ENCODE measurements around the gene FOXP1. TPM values are rescaled to one million over a fixed set of nuclear protein-coding genes. Genes with fewer than 3 reads are reported as not detected.

Gene FOXP1
- total RNA-seq, 2 donors from 2014 or later = 109 to 112 TPM

- DNase-seq (ENCODE audit: low spot score) = no peak
- intact Hi-C loops (cut with DNase I) = no loop called here
Measured at GRCh38 chr3:71398157-71398836, 185.2 kb downstream of the FOXP1 start.

DNA sequence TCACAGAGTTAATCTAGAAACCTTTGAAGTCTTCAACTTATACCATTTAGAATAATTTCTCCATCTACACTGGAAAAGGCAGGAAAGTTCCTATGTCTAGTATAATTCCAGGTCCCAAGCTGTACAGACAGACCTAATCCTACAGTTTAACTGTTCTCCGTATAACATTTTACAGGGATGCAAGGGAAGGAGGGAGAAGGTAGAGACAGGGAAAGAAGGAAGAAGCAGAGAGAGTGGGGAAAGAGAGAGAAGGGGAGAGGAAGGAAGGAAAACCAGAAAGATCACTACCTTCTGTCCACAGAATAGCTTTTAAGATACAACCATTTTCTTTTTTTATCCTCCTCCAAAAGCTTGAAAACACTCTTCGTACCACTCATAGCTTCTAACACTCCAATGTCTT is 185.8 kb downstream of the FOXP1 start:
- intact Hi-C loops (cut with DNase I) = no loop called here
- DNase-seq (ENCODE audit: low spot score) = no peak

GRCh38 chr3:71397046-71397445 is 186.5 kb downstream of the FOXP1 start:
- no peak for DNase-seq (ENCODE audit: low spot score)
- intact Hi-C loops (cut with DNase I) = no loop called here

GRCh38 chr3:71395927-71396695 is 187.4 kb downstream of the FOXP1 start:
- no peak for DNase-seq (ENCODE audit: low spot score)
- intact Hi-C loops (cut with DNase I) = no loop called here

- DNase-seq (ENCODE audit: low spot score) = no peak
- intact Hi-C loops (cut with DNase I) = no loop called here
Measured at GRCh38 chr3:71395470-71395869, 188.1 kb downstream of the FOXP1 start.

DNA sequence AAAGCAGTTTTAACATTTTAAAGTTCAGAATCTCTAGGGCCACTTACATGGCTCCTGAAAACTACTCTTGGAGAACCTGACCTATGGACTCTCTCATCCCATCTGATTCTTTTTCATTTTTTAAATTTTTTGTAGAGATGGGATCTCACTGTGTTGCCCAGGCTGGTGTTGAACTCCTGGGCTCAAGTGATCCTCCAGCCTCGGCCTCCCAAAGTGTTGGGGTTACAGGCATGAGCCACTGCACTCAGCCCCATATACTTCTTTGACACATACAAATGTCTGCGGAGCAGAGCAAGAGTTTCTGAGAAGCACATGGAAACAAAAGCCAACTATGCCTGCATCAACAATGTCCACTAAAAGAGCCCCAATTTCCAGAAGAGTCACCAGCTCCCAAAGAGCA is 189.8 kb downstream of the FOXP1 start:
- intact Hi-C loops (cut with DNase I) = no loop called here
- no peak for DNase-seq (ENCODE audit: low spot score)

DNA sequence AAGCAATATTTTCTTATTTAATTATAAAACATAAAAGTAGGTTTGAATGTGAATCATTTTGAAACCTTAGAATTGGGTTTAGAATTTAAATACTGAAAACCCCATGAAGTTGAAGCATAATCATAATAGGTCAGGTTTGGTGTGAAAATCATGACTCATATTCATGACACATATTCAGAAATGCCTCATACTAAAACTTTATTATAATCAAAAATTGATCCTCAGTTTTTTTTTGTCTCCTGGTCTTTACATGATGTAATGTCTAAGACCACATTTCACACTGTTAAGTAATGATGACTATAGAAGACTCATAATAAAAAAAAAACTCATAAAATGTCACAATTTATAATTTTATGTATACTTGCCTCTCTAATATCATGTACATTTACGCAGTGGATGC is 190.4 kb downstream of the FOXP1 start:
- no peak for DNase-seq (ENCODE audit: low spot score)
- intact Hi-C loops (cut with DNase I) = no loop called here

DNA sequence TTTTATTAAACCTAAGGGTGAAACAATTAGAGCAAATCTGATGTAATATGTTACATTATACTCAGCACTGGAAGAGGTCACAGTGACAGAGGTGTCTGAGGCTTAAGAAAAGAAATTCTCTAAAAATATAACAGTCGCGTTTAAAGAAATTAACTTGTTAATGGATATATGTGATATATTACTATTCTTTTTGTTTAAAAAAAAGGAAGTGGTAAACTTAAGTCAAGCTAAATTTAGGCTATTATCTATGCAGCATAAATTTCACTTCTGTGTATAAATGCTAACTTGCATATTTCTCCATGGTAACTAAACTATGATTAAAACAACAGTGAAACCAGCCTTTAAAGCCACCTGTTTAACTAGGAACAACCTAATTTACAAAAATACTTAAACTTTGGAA is 191.3 kb downstream of the FOXP1 start:
- no peak for DNase-seq (ENCODE audit: low spot score)
- intact Hi-C loops (cut with DNase I) = no loop called here

- intact Hi-C loops (cut with DNase I) = no loop called here
- DNase-seq (ENCODE audit: low spot score) = no peak
Measured at GRCh38 chr3:71391361-71391760, 192.2 kb downstream of the FOXP1 start.

- intact Hi-C loops (cut with DNase I) = no loop called here
- no peak for DNase-seq (ENCODE audit: low spot score)
Measured at GRCh38 chr3:71389911-71390573, 193.5 kb downstream of the FOXP1 start.

DNA sequence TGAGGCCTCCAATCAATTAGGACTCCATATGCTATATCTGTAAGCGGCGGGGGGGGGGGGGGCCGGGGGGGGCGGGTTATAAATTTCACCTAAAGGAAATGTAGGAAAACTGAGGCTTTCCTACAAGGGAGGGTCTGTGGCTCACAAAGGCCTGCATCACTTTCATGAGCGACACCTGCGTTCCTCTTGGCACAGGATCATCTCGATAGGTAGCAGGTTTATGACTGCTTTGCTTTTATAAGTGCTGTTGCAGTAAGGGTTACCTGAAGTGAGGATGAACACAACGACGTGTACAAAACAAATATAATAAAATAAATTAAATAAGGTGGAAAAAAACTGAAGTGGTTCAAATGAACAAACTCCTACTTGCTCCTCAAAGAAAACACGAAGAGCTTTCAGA is 194.3 kb downstream of the FOXP1 start:
- no peak for DNase-seq (ENCODE audit: low spot score)

DNA sequence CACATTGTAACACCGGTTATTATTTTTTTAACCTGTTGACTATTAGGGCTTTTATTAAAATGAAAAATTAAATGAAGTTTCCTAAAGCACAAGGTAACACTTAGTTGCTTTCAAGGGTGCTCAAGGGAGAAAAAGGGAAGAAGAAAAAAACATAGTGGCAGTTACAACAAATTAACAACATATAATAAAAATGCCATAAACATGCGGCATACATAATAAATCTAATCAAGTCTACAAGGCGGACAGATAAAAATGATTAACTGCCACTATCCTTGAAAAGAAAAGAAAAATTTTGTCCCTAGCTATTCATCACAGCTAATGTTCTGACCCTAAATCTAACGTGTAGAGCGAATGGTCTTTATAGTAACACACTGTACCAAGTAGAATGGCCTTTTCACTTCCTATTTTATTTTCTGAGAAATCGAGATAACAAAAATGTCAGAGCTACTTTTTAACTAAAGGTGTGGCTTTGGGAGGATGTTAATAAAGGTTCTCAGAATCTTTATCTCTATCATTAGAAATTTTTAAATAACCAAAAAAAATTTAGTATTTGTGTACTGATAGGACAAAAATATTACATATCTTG is 194.9 kb downstream of the FOXP1 start:
- intact Hi-C loops (cut with DNase I) = no loop called here
- DNase-seq (ENCODE audit: low spot score) = no peak

More for the DNA sequence above, 194.3 kb downstream of the FOXP1 start:
- intact Hi-C loops (cut with DNase I) = no loop called here

DNA sequence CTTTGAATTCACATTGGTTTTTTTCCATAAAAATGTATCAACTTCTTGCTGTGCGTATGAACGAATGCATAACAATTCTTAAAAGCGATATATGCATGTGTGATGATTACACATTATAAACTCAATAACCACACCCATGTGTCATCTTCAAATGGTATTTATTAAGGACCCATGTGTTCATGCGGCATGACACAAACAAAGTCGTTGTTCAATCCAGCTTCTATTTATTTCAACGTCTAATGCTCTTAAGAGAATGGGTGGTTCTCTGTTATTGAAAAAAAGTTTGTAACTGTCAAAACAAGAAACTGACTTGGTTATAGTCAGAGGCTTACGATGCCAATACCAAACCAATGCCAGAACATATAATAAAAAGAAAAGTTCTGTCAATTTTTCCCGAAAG is 195.9 kb downstream of the FOXP1 start:
- intact Hi-C loops (cut with DNase I) = no loop called here
- no peak for DNase-seq (ENCODE audit: low spot score)

DNA sequence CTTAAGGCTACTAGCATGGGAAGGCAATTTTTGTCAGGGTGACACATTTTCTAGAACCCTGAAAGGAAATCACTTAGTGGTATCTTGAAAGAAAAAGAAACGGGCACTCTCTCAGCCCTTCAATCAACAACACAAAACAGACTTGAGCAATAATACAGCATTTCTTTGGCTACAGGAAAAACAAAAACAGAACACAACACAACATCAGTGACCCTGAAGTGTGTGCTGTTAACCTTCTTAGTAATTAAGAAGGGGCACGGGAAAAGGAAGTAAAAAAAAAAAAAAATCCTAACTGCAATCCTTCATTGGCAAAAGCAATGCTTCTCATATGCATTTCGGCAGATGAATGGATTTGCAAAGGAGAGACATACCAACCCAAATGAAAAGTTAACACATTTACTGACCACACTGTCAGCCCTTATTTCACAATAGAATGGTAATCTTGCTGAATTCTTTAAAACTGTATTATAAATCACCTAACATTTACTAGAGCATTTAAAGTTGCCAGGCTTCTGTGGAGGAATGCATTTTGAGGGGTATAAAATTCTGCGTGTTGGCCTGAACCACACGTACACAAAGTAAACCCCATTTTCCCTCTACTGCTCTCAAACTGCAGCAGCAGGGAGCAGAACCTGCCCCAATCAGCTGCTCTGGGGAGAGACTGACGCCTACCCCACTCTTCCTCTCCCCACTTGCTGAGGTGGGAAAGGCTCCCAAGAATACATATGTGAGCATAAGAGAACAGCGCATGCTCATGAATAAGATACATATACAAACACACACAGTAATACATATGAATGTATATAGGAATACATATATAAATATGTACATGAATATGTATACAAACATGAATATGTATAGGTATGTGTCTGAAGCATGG is 198.5 kb downstream of the FOXP1 start:
- DNase-seq (ENCODE audit: low spot score) = no peak
- intact Hi-C loops (cut with DNase I) = no loop called here

DNA sequence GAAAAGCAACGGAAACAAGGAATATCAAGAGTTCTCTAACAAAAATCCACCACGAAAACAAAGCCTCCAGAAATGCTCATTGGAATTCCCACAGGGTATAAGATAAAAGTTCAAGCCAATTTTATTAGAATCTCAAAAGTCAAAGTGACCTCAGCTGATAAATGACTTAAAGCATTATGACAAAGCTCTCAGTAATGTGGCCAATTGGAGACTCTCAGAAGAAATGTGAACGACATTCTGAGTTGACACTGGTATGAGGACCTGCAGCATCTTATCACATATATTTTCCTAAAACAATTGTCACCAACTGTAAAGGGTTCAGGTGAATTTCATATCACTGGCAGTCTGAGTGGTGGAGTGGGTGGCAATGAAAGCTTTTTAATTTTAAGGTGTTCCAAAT is 199.1 kb downstream of the FOXP1 start:
- DNase-seq (ENCODE audit: low spot score) = no peak
- intact Hi-C loops (cut with DNase I) = no loop called here

DNA sequence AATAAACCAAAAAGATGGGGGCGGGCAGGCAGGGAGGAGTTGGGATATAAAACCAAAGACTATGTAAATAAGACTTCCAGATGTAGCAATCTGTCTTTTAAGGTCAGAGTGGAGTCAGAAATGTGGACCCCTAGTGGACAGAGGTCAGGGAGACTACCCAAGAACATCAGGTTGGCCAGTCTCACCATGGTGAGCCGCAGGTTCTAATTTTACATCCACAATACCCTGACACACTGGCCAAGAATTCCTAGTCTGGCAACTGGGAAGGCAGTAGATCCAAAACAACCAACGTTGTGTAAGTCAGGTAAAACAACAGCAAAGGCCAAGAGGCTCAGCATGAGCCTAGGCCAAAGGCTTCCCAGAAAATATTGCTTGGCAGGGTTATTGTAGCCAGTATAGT is 203.4 kb downstream of the FOXP1 start:
- intact Hi-C loops (cut with DNase I) = no loop called here
- DNase-seq (ENCODE audit: low spot score) = no peak

DNA sequence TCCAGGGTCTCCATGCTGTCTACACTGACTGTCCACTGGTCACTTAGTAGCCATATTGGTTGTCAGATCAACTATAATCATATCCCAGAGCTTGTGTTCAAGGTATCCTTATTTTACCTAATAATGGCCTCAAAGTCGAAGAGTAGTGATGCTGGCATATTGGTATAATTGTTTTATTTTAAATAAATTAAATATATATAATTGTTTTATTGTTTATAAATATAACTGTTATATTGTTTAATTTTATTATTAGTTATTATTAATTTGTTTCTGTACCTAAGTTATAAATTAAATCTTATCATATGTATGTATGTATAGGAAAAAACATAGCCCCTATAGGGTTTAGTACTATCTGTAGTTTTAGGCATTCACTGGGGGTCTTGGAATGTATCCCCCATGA is 205.0 kb downstream of the FOXP1 start:
- intact Hi-C loops (cut with DNase I) = no loop called here
- DNase-seq (ENCODE audit: low spot score) = no peak

DNA sequence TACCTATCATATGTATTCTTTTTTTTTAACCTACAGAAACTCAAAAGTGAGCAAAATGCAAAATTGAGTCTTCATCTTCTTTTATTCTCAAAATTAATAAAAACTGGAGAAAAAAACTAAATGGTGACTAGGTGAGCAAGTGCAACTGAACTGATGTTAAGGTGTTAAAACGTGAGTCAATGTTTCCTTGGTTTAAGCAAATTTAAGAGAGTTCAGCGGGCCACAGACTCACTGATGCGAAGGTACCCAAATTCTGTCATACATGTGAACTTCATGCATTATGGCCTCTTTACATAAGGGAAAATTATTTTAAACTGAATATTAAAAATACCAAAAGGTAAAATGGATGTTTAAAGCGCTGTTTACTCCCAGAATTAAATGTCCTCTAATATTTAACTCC is 206.6 kb downstream of the FOXP1 start:
- intact Hi-C loops (cut with DNase I) = no loop called here
- no peak for DNase-seq (ENCODE audit: low spot score)

DNA sequence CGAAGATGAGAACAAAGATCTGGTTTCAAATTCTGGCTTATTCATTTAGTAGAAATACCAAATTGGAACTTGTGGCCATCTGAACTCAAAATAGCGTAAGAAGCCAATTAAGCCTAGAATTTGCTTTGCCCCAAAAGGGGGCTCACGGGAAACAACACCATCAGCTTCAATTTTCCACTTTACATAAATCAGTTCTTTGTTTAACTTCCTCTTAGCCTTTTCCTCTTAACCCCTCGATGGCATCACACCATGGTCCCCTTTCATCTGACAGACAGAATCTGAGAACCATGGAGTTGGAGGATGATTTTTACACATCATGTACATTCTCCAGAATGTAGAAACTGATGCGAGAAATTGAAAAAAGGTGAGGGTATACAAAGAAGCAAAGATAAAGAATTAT is 207.0 kb downstream of the FOXP1 start:
- no peak for DNase-seq (ENCODE audit: low spot score)
- intact Hi-C loops (cut with DNase I) = no loop called here
